Measurements from ENCODE around the gene TMEM156.

Gene TMEM156

DNA sequence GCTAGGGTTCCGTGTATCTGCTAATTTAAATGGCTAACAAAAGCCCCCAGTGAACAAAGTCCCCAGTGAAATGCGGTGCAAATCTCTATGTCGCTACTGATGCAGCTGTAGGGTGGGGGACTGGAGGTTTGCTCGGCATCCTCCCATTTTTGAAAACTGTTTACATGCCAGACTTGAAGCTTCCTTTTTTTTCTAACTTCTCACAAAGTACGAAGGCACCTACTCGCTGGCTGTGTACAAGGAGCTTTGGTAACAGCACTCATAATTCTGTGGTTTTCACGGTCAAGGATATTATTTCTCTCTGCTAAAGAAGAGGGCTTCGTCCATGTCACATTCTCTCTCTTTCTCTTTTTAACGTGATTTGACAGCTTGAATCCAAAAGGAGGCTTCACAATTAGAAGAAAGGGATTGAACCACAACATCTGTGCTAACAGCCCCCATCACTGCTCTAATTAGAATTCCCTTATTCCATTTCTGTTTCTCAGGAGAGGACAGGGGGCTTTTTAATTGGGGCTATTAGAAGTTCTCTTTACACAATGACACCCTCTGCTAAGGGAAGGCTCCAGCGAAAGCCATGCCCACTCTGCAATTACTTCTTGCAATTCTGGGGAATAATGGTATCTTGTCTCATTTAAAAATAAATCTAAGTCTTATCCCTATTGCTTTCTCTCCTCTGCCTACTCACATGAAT lies 46.7 kb downstream of the TMEM156 start:
- Histone ChIP-seq H4K12ac (ENCODE audit: low read depth, low read length) (no peak overlapping the region), H3K14ac (ENCODE audit: low read length) (no peak overlapping the region), H3K23ac (ENCODE audit: low read length) (no peak overlapping the region), H3K4ac (ENCODE audit: low read depth, low read length) (no peak overlapping the region), H3K9me3 (ENCODE audit: insufficient read depth, low read depth, low read length) (no peaks in the 10 kb centered on the region), H3K4me2 (ENCODE audit: low read length) (no peak overlapping the region), H2AFZ (ENCODE audit: insufficient read depth, low read length, poor library complexity) (no peak overlapping the region), H2BK120ac (ENCODE audit: insufficient read depth, low read length, poor library complexity) (no peak overlapping the region), H3K9ac (ENCODE audit: low read length) (no peak overlapping the region), H4K8ac (ENCODE audit: low read depth, low read length) (no peak overlapping the region), H3K27me3 (ENCODE audit: insufficient read depth, low read length) (no peaks in the 10 kb centered on the region), H2BK12ac (ENCODE audit: low read length) (no peak overlapping the region), H4K91ac (ENCODE audit: low read depth, low read length) (no peak overlapping the region), H3K79me2 (ENCODE audit: control insufficient read depth, insufficient read depth, low read length, poor library complexity) (no peaks in the 10 kb centered on the region), H2BK5ac (ENCODE audit: low read depth, low read length, poor library complexity) (no peak overlapping the region), H3K27ac (ENCODE audit: low read depth, low read length) (no peak overlapping the region), H3K79me1 (ENCODE audit: low read length) (no peaks in the 10 kb centered on the region), H3K4me1 (ENCODE audit: control insufficient read depth in 1 of 2, insufficient read depth in 2 of 2, low read length in 2 of 2) (peaks cover 0 to 2% of the 10 kb centered on the region in 2 experiments), H3K4me3 (ENCODE audit: low read depth, low read length) (no peak overlapping the region), H3K18ac (ENCODE audit: low read length) (no peak overlapping the region), H2AK5ac (ENCODE audit: low read length) (no peak overlapping the region), H3K36me3 (ENCODE audit: control insufficient read depth in 1 of 2, insufficient read depth in 2 of 2, low read length in 2 of 2) (no peaks in the 10 kb centered on the region)
- no CpG with 5 or more reads among the region's 10 CpGs for whole genome bisulfite sequencing (ENCODE audit: extremely low coverage, insufficient coverage, insufficient read length)
- DNase-seq, result no peak

DNA sequence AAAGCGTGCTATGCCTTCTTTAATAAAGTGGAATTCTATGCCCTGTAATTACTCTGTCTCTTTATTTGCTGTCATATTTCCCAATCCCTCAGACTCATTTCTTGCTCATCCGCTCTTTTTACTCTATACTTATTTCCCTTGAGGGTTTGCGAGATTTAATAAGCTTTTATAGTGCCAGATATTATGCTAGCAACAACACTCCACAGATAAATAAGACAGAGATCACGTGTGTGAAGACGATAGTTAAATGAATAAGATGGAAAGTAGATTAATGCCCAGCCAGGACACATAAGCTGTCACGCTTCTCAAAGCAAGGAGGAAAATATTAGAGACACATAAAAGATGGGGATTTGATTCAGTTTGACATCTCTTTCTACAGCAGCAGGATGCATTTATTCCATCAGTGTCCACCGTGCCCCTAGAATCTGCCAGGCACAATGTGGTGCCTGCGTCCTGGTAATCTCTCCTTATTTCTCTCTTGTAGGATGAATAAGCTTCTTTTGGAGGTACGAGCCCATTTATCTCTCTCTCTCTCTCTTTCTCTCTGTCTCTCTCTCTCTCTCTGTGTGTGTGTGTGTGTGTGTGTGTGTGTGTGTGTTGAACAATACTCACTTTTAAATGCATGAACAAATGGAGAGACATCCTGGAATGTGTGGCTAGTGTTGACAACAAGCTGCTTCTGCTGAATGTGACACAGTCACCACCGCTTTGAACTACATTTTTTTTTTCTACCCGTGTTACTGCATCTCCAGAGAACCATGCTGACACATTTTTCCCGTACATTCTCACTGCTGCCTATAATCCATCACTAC lies 48.2 kb downstream of the TMEM156 start:
- no peak overlapping the region for H2AFZ ChIP-seq (ENCODE audit: insufficient read depth, low read length, poor library complexity)
- no peaks in the 10 kb centered on the region for H3K79me1 ChIP-seq (ENCODE audit: low read length)
- no peaks in the 10 kb centered on the region for H3K36me3 ChIP-seq (ENCODE audit: control insufficient read depth in 1 of 2, insufficient read depth in 2 of 2, low read length in 2 of 2)
- no CpG with 5 or more reads among the region's 12 CpGs for WGBS (ENCODE audit: extremely low coverage, insufficient coverage, insufficient read length)
- no peak overlapping the region for H2AK5ac ChIP-seq (ENCODE audit: low read length)
- H4K8ac ChIP-seq (ENCODE audit: low read depth, low read length), result no peak overlapping the region
- H2BK12ac ChIP-seq (ENCODE audit: low read length), result no peak overlapping the region
- peaks cover 0 to 2% of the 10 kb centered on the region in 2 experiments for H3K4me1 ChIP-seq (ENCODE audit: control insufficient read depth in 1 of 2, insufficient read depth in 2 of 2, low read length in 2 of 2)
- no peak overlapping the region for H3K14ac ChIP-seq (ENCODE audit: low read length)
- no peaks in the 10 kb centered on the region for H3K79me2 ChIP-seq (ENCODE audit: control insufficient read depth, insufficient read depth, low read length, poor library complexity)
- H3K9ac ChIP-seq (ENCODE audit: low read length), result no peak overlapping the region
- no peak overlapping the region for H2BK5ac ChIP-seq (ENCODE audit: low read depth, low read length, poor library complexity)
- H3K23ac ChIP-seq (ENCODE audit: low read length), result no peak overlapping the region
- no peak overlapping the region for H3K18ac ChIP-seq (ENCODE audit: low read length)
- H4K91ac ChIP-seq (ENCODE audit: low read depth, low read length), result no peak overlapping the region
- H3K4me3 ChIP-seq (ENCODE audit: low read depth, low read length), result no peak overlapping the region
- H2BK120ac ChIP-seq (ENCODE audit: insufficient read depth, low read length, poor library complexity), result no peak overlapping the region
- H4K12ac ChIP-seq (ENCODE audit: low read depth, low read length), result no peak overlapping the region
- peak in 1 of 2 donors; percentile 47 for DNase-seq
- H3K9me3 ChIP-seq (ENCODE audit: insufficient read depth, low read depth, low read length), result no peaks in the 10 kb centered on the region
- H3K4me2 ChIP-seq (ENCODE audit: low read length), result no peak overlapping the region
- H3K27me3 ChIP-seq (ENCODE audit: insufficient read depth, low read length), result no peaks in the 10 kb centered on the region
- H3K27ac ChIP-seq (ENCODE audit: low read depth, low read length), result no peak overlapping the region
- H3K4ac ChIP-seq (ENCODE audit: low read depth, low read length), result no peak overlapping the region

DNA sequence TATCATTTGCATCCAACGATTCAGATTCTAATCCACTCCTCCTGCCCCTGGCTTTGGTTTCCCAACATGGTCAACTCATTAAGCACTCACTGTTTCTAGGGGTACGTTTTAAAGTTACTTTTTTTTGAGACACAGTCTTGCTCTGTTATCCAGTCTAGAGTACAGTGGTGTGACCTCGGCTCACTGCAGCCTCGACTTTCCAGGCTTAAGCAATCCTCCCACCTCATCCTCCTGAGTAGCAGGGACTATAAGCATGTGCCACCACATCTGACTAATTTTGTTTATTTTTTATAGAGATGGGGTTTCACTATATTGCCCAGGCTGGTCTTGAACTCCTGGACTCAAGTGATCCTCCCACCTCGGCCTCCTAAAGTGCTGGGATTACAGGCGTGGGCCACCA lies 48.9 kb downstream of the TMEM156 start:
- H3K4me1 ChIP-seq (ENCODE audit: control insufficient read depth in 1 of 2, insufficient read depth in 2 of 2, low read length in 2 of 2), result peaks cover 0 to 2% of the 10 kb centered on the region in 2 experiments
- DNase-seq, result no peak
- H3K79me2 ChIP-seq (ENCODE audit: control insufficient read depth, insufficient read depth, low read length, poor library complexity), result no peaks in the 10 kb centered on the region
- H2AFZ ChIP-seq (ENCODE audit: insufficient read depth, low read length, poor library complexity), result no peak overlapping the region
- no CpG with 5 or more reads among the region's 6 CpGs for WGBS (ENCODE audit: extremely low coverage, insufficient coverage, insufficient read length)
- no peak overlapping the region for H3K4me3 ChIP-seq (ENCODE audit: low read depth, low read length)
- no peak overlapping the region for H3K9ac ChIP-seq (ENCODE audit: low read length)
- H3K4me2 ChIP-seq (ENCODE audit: low read length), result no peak overlapping the region
- no peaks in the 10 kb centered on the region for H3K27me3 ChIP-seq (ENCODE audit: insufficient read depth, low read length)
- no peak overlapping the region for H4K91ac ChIP-seq (ENCODE audit: low read depth, low read length)
- H2BK120ac ChIP-seq (ENCODE audit: insufficient read depth, low read length, poor library complexity), result no peak overlapping the region
- no peak overlapping the region for H2AK5ac ChIP-seq (ENCODE audit: low read length)
- H2BK12ac ChIP-seq (ENCODE audit: low read length), result no peak overlapping the region
- no peak overlapping the region for H4K12ac ChIP-seq (ENCODE audit: low read depth, low read length)
- H3K23ac ChIP-seq (ENCODE audit: low read length), result no peak overlapping the region
- no peak overlapping the region for H2BK5ac ChIP-seq (ENCODE audit: low read depth, low read length, poor library complexity)
- H3K14ac ChIP-seq (ENCODE audit: low read length), result no peak overlapping the region
- H4K8ac ChIP-seq (ENCODE audit: low read depth, low read length), result no peak overlapping the region
- H3K27ac ChIP-seq (ENCODE audit: low read depth, low read length), result no peak overlapping the region
- no peak overlapping the region for H3K4ac ChIP-seq (ENCODE audit: low read depth, low read length)
- H3K79me1 ChIP-seq (ENCODE audit: low read length), result no peaks in the 10 kb centered on the region
- no peak overlapping the region for H3K18ac ChIP-seq (ENCODE audit: low read length)
- H3K9me3 ChIP-seq (ENCODE audit: insufficient read depth, low read depth, low read length), result no peaks in the 10 kb centered on the region
- H3K36me3 ChIP-seq (ENCODE audit: control insufficient read depth in 1 of 2, insufficient read depth in 2 of 2, low read length in 2 of 2), result no peaks in the 10 kb centered on the region

DNA sequence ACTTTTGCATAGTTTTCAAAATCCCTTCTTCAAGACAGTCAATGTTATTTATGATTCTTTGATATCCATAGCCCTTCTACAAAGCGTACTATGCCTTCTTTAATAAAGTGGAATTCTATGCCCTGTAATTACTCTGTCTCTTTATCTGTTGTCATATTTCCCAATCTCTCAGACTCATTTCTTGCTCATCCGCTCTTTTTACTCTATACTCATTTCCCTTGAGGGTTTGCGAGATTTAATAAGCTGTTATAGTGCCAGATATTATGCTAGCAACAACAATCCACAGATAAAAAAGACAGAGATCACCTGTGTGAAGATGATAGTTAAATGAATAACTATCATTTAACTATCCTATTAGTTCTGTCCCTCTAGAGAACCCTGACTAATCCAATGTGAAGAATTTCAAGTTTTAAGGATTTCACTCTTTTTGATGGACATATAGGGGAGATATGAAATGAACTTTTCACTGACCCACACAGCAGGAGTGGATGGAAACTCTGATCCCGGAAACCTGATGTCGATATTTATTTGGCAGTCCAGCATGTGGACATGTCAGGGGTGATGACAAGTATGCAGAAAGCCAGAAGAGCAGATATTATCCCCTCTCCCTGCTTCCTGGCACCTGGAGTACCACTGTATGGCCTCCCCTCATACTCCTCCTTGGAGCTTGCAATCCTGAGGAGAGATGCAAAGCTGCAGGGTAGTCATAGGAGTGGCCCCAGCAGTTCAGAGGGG lies 49.7 kb downstream of the TMEM156 start:
- H2BK12ac ChIP-seq (ENCODE audit: low read length), result no peak overlapping the region
- no peak overlapping the region for H3K14ac ChIP-seq (ENCODE audit: low read length)
- no peak for DNase-seq
- no peak overlapping the region for H2BK5ac ChIP-seq (ENCODE audit: low read depth, low read length, poor library complexity)
- no peaks in the 10 kb centered on the region for H3K36me3 ChIP-seq (ENCODE audit: control insufficient read depth in 1 of 2, insufficient read depth in 2 of 2, low read length in 2 of 2)
- H3K9me3 ChIP-seq (ENCODE audit: insufficient read depth, low read depth, low read length), result no peaks in the 10 kb centered on the region
- no peak overlapping the region for H4K8ac ChIP-seq (ENCODE audit: low read depth, low read length)
- no CpG with 5 or more reads among the region's 5 CpGs for WGBS (ENCODE audit: extremely low coverage, insufficient coverage, insufficient read length)
- no peak overlapping the region for H3K9ac ChIP-seq (ENCODE audit: low read length)
- H3K79me2 ChIP-seq (ENCODE audit: control insufficient read depth, insufficient read depth, low read length, poor library complexity), result no peaks in the 10 kb centered on the region
- H3K4ac ChIP-seq (ENCODE audit: low read depth, low read length), result no peak overlapping the region
- H2BK120ac ChIP-seq (ENCODE audit: insufficient read depth, low read length, poor library complexity), result no peak overlapping the region
- H3K4me3 ChIP-seq (ENCODE audit: low read depth, low read length), result no peak overlapping the region
- H3K4me2 ChIP-seq (ENCODE audit: low read length), result no peak overlapping the region
- H3K27me3 ChIP-seq (ENCODE audit: insufficient read depth, low read length), result no peaks in the 10 kb centered on the region
- H2AK5ac ChIP-seq (ENCODE audit: low read length), result no peak overlapping the region
- no peak overlapping the region for H3K18ac ChIP-seq (ENCODE audit: low read length)
- no peak overlapping the region for H3K27ac ChIP-seq (ENCODE audit: low read depth, low read length)
- H4K12ac ChIP-seq (ENCODE audit: low read depth, low read length), result no peak overlapping the region
- no peak overlapping the region for H4K91ac ChIP-seq (ENCODE audit: low read depth, low read length)
- no peaks in the 10 kb centered on the region for H3K79me1 ChIP-seq (ENCODE audit: low read length)
- peaks cover 0 to 2% of the 10 kb centered on the region in 2 experiments for H3K4me1 ChIP-seq (ENCODE audit: control insufficient read depth in 1 of 2, insufficient read depth in 2 of 2, low read length in 2 of 2)
- no peak overlapping the region for H3K23ac ChIP-seq (ENCODE audit: low read length)
- no peak overlapping the region for H2AFZ ChIP-seq (ENCODE audit: insufficient read depth, low read length, poor library complexity)

Data from trophoblast cell (in vitro differentiated cells and primary cell).